HepG2 (cell line): ENCODE results near the gene ALDH3B1. TPM values are rescaled to one million over a fixed set of nuclear protein-coding genes. Genes with fewer than 3 reads are reported as not detected.
A peak's percentile ranks its signal among the peaks of the same experiment; 100 is the strongest.

ENCODE experiments used
- E2F5 ChIP-seq: sonication (generic); formaldehyde crosslinking; conservative IDR thresholded peaks from 2 replicates; pipeline ENCODE4 v1.4.0; 2020; ENCODE audit warnings: missing genetic modification reagents
- FOXA1 ChIP-seq, 2 experiments: fragments of 450-650 bp in 1 of 2; sonication (generic) in 1 of 2; formaldehyde crosslinking in 1 of 2; IDR thresholded peaks; 2 replicates each; pipeline versions ENCODE4 v1.4.0 to v1.6.1; 2016 to 2020; ENCODE audit warnings: missing genetic modification reagents in 1 of 2
- FOXM1 ChIP-seq: sonication (generic); formaldehyde crosslinking; IDR thresholded peaks from 2 replicates; pipeline ENCODE4 v1.5.0; 2020; ENCODE audit warnings: missing genetic modification reagents
- HOXA7 ChIP-seq: sonication (generic); formaldehyde crosslinking; IDR thresholded peaks from 2 replicates; pipeline ENCODE4 v1.8.1; 2022; ENCODE audit warnings: mild to moderate bottlenecking, missing genetic modification reagents, moderate library complexity
- HOXD1 ChIP-seq: sonication (generic); formaldehyde crosslinking; IDR thresholded peaks from 2 replicates; pipeline ENCODE4 v1.5.0; 2020; ENCODE audit warnings: missing genetic modification reagents
- ISX ChIP-seq: sonication (generic); formaldehyde crosslinking; conservative IDR thresholded peaks from 2 replicates; pipeline ENCODE4 v1.5.0; 2020; ENCODE audit warnings: missing genetic modification reagents
- KDM5A ChIP-seq: fragments of 200-600 bp; sonication (generic); IDR thresholded peaks from 2 replicates; pipeline ENCODE4 v1.7.0; 2018; ENCODE audit warnings: antibody characterized with exemption, mild to moderate bottlenecking, low read length, borderline replicate concordance
- NONO ChIP-seq, 2 experiments: fragments of 450-650 bp in 1 of 2; sonication (generic) in 1 of 2; formaldehyde crosslinking in 1 of 2; IDR thresholded peaks in 1 of 2; conservative IDR thresholded peaks in 1 of 2; 2 replicates each; pipeline versions ENCODE4 v1.6.1 to v1.8.0; 2017 to 2022; ENCODE audit warnings: mild to moderate bottlenecking in 1 of 2, missing genetic modification reagents in 1 of 2, moderate library complexity in 1 of 2
- NPAS2 ChIP-seq: sonication (generic); formaldehyde crosslinking; IDR thresholded peaks from 2 replicates; pipeline ENCODE4 v1.8.0; 2022; ENCODE audit warnings: mild to moderate bottlenecking, missing genetic modification reagents, borderline replicate concordance
- PLSCR1 ChIP-seq: sonication (generic); formaldehyde crosslinking; IDR thresholded peaks from 2 replicates; pipeline ENCODE4 v1.5.0; 2020; ENCODE audit warnings: missing genetic modification reagents, mild to moderate bottlenecking, borderline replicate concordance
- PRDM10 ChIP-seq: sonication (generic); formaldehyde crosslinking; IDR thresholded peaks from 2 replicates; pipeline ENCODE4 v1.4.0; 2020; ENCODE audit warnings: low read depth, missing genetic modification reagents
- SRF ChIP-seq: IDR thresholded peaks from 2 replicates; pipeline ENCODE4 v1.6.1; 2011; ENCODE audit warnings: mild to moderate bottlenecking, low read depth, low read length, moderate library complexity
- ZNF580 ChIP-seq: IDR thresholded peaks from 2 replicates; pipeline ENCODE4 v1.6.1; 2016; ENCODE audit warnings: low read depth, borderline replicate concordance
- ZNF629 ChIP-seq: sonication (generic); formaldehyde crosslinking; conservative IDR thresholded peaks from 2 replicates; pipeline ENCODE4 v1.5.0; 2020; ENCODE audit warnings: missing genetic modification reagents
- ZNF792 ChIP-seq: IDR thresholded peaks from 2 replicates; pipeline ENCODE4 v1.6.1; 2016
- ZSCAN12 ChIP-seq: sonication (generic); formaldehyde crosslinking; IDR thresholded peaks from 2 replicates; pipeline ENCODE4 v1.9.0; 2021; ENCODE audit warnings: mild to moderate bottlenecking, missing genetic modification reagents
- ZSCAN29 ChIP-seq: sonication (generic); formaldehyde crosslinking; conservative IDR thresholded peaks from 2 replicates; pipeline ENCODE4 v1.4.0; 2020; ENCODE audit warnings: mild to moderate bottlenecking, missing genetic modification reagents
- polyA plus RNA-seq, 8 experiments: library from polyadenylated mRNA; depleted of rRNA in 3 of 8; stranded (reverse) in 7 of 8; unstranded in 1 of 8; fragments of >200 nt; fragmentation: Illumina TruSeq in 4 of 8; extraction: Trizol in 4 of 8; gene quantifications; 2 replicates each; pipeline versions ENCODE4 v1.2.1 to v1.2.3, GENCODE V29; 2011 to 2016; ENCODE audit warnings: low read depth in 4 of 8, missing spikeins in 1 of 8, mixed read lengths in 1 of 8; ENCODE audit not compliant: insufficient read depth in 1 of 8
- total RNA-seq, 5 experiments: library from RNA; depleted of rRNA; stranded (reverse); fragments of >200 nt; fragmentation: Illumina TruSeq; extraction: Trizol; gene quantifications; 2 replicates each; pipeline ENCODE4 v1.2.3, GENCODE V29; 2016; ENCODE audit warnings: low read depth in 1 of 5
- TF ChIP-seq, protein P1 (sequence below): sonication (generic); formaldehyde crosslinking; IDR thresholded peaks from 2 replicates; pipeline ENCODE4 v1.4.0; 2020; ENCODE audit warnings: mild to moderate bottlenecking, missing genetic modification reagents
- TF ChIP-seq, protein P2 (sequence below): sonication (generic); formaldehyde crosslinking; IDR thresholded peaks from 2 replicates; pipeline ENCODE4 v1.4.0; 2020; ENCODE audit warnings: mild to moderate bottlenecking, missing genetic modification reagents

The ALDH3B1 gene
- total and polyA plus RNA-seq, 2 of the 13 experiments (the other 11 are each of a cell fraction or from before 2014, with no cell fraction given) = 4.0 to 6.7 TPM

DNA sequence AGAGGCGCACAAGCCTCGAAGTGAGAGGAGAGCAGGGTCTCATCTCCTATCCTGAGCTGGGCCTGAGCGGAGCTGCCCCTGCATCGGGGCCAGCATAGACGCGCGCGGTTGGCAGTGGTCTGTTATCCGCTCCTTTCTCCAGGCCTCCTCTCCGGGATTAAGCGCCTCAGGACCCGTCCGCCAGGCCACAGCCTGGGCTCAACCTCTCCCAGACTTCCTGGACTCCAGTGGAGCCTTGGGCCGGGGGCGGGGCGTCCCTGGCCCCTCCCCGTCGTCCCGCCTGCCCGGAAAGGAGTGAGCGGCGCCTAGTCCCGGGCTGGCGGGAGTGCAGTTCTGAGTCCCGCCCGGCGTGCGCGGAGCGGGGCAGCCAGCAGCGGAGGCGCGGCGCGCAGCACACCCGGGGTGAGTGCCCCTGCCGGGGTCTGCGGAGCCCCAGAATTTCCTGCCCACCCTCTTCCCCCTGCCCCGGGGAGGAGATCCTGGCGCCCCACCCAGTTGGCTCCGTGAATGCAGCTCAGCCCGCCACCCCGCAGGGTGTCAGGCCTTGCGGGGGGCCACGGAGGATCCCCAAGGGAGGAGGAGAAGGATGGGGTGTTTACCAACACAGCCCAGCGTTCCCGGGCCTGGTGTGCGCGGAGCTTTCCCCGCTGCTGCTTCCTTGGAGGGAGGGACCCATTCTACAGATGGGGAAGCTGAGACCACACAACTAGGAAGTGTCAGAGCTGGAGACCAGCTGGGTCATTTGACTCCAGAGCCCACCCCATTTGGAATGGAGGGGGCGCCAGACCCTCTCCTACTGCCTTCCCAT is 28.8 kb downstream of the ALDH3B1 start, which contains the start of gene TCIRG1 (continued):
- TF ChIP-seq PRDM10 (CRISPR knock-in tag) (no peak), HOXD1 (CRISPR knock-in tag) (0 out of 2 replicates have a peak, but pooled peaks have one; percentile 18), ZNF792 (CRISPR knock-in tag) (peak; percentile 52; the same call in 1 of the 2 replicates), ZSCAN12 (no peak), ZNF629 (CRISPR knock-in tag) (peak; percentile 100), NPAS2 (CRISPR knock-in tag) (no peak), HOXA7 (CRISPR knock-in tag) (0 out of 2 replicates have a peak, but pooled peaks have one; percentile 13), ISX (CRISPR knock-in tag) (peak; percentile 37; the same call in 1 of the 2 replicates), SRF (0 out of 2 replicates have a peak, but pooled peaks have one; percentile 28), ZNF580 (CRISPR knock-in tag) (0 out of 2 replicates have a peak, but pooled peaks have one; percentile 41), KDM5A (peak; percentile 26; the same call in 1 of the 2 replicates), NONO (IDR thresholded peaks at IDR 0.05) (no peak), NONO (CRISPR knock-in tag; conservative IDR thresholded peaks at IDR 0.05) (no peak), ZSCAN29 (peak; percentile 95; the same call in 1 of the 2 replicates), E2F5 (no peak), FOXM1 (CRISPR knock-in tag) (no peak), PLSCR1 (no peak), FOXA1 (IDR thresholded peaks at IDR 0.05) (no peak), FOXA1 (CRISPR knock-in tag; IDR thresholded peaks at IDR 0.05) (0 out of 2 replicates have a peak, but pooled peaks have one; percentile 3)
- TF ChIP-seq, protein P1, sequence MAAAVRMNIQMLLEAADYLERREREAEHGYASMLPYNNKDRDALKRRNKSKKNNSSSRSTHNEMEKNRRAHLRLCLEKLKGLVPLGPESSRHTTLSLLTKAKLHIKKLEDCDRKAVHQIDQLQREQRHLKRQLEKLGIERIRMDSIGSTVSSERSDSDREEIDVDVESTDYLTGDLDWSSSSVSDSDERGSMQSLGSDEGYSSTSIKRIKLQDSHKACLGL = no peak
- TF ChIP-seq, protein P2, sequence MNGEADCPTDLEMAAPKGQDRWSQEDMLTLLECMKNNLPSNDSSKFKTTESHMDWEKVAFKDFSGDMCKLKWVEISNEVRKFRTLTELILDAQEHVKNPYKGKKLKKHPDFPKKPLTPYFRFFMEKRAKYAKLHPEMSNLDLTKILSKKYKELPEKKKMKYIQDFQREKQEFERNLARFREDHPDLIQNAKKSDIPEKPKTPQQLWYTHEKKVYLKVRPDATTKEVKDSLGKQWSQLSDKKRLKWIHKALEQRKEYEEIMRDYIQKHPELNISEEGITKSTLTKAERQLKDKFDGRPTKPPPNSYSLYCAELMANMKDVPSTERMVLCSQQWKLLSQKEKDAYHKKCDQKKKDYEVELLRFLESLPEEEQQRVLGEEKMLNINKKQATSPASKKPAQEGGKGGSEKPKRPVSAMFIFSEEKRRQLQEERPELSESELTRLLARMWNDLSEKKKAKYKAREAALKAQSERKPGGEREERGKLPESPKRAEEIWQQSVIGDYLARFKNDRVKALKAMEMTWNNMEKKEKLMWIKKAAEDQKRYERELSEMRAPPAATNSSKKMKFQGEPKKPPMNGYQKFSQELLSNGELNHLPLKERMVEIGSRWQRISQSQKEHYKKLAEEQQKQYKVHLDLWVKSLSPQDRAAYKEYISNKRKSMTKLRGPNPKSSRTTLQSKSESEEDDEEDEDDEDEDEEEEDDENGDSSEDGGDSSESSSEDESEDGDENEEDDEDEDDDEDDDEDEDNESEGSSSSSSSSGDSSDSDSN (CRISPR knock-in tag) = peak; percentile 27; the same call in 1 of the 2 replicates
